SH-SY5Y (cell line): Measurements from ENCODE around the gene ASMTL.

ENCODE experiments used
- GATA2 ChIP-seq: IDR thresholded peaks from 2 replicates; pipeline ENCODE4 v1.6.1; 2011; ENCODE audit warnings: mild to moderate bottlenecking, low read depth, low read length
- GATA3 ChIP-seq: IDR thresholded peaks from 2 replicates; pipeline ENCODE4 v1.6.1; 2011; ENCODE audit warnings: low read depth, mild to moderate bottlenecking, low read length, moderate library complexity

ASMTL gene

DNA sequence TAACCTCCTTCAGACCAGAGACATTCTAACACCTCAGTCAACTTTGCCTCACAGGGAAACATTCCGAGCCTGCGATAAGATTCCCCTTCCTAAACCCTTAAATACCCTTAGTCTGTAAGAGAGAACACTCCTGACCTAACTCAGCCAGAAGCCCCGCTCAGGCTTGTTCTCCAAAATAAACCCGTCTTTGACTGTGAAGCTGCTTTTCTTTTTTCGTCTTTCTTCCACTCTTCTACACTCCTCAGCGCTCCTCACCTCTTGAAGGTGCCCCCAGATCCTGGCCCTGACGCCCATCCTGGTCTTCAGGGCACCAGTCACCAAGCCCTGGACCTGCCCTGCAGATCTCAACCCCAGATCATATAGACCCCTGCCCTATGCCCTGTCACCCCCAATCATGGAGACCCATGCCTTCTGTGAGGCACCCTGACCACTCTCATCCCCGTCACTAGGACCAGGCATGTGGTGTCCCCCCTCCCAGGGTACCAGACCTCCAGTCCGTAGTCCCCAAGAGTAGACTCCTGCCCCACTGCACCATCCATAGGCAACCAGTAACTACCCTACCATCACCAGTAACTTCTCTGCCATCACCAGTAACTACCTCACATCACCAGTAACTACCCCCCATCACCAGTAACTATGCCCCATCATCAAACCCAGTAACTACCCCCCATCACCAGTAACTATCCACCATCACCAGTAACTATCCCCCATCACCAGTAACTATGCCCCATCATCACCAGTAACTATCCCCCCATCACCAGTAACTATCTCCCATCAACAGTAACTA is 3.5 kb downstream of the ASMTL start:
- no peak for TF ChIP-seq GATA3
- TF ChIP-seq GATA2, result no peak

- TF ChIP-seq GATA3 (no peak), GATA2 (no peak)
These were observed 7.9 kb downstream of the ASMTL start for GRCh38 chrX:1444561-1445500.

- TF ChIP-seq GATA2, result no peak
These were observed 9.1 kb downstream of the ASMTL start for GRCh38 chrX:1443496-1444075.

GRCh38 chrX:1442724-1443367 is 9.9 kb downstream of the ASMTL start:
- TF ChIP-seq GATA3, result no peak
- no peak for TF ChIP-seq GATA2

DNA sequence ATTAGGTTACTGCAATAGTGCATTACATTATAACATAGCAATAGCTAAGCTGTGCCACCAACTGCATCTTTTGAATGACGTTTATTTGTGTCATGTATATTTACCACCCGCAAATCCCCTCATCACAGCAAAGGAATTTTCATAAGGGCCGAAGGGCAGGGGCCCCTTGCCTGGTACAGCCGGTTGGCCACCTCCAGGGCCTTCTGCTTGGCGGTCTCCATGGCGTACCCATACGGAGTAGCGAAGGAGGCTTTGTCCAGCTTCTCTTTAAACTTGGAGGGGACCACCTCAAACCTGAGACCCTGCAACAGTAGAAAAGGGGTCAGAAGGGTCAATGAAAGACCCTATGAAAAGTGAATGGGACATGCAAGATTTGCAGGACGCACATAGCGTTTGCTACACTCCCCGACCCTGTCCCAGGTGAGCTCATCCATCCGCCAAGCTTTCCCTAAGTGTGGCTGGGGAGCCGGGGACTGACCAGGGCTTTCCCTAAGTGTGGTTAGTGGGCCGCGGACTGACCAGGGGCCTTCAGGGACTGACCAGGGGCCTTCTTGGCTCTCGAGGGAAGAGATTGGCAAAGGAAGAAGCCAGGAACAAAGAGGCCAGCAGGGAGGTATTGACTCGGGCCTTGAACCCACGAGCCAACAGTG is 10.6 kb downstream of the ASMTL start:
- no peak for TF ChIP-seq GATA3
- no peak for TF ChIP-seq GATA2

DNA sequence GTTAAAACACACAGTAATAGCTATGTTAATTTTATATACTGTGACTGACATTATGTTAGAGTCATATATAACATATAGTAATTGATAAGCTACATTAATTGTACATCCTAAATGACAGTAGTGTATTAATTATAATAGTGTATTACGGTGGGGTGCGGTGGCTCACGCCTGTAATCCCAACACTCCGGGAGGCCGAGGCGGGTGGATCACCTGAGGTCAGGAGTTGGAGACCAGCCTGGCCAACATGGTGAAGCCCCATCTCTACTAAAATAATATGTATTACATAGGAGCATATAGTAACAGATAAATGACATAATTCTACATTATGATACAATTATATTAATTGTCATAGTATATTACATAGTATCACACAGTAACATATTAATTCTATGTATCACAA is 12.2 kb downstream of the ASMTL start:
- TF ChIP-seq GATA2, result no peak
- no peak for TF ChIP-seq GATA3

- TF ChIP-seq GATA3 (no peak), GATA2 (no peak)
These were observed 17.3 kb downstream of the ASMTL start for GRCh38 chrX:1435241-1435895.

DNA sequence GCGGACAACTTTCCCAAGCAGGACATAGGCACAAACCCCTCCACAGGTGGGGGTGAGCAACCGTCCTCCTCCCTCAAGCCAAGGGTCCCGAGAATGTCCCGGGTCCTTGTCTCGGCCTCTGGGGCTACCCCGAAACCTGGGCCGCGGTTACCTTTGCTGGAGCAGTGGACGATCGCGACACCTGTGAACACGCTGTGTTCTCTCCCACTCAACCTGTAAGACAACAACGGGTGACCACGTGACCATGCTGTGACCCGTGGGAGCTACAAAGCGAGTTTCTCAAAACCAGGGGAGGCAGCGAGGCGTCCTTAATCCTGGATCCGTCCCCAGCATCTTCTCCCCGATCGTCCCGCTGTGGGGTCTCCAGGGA is 17.9 kb downstream of the ASMTL start:
- TF ChIP-seq GATA2 (no peak), GATA3 (no peak)

GRCh38 chrX:1433646-1434357 is 18.9 kb downstream of the ASMTL start:
- TF ChIP-seq GATA2 (no peak), GATA3 (no peak)

DNA sequence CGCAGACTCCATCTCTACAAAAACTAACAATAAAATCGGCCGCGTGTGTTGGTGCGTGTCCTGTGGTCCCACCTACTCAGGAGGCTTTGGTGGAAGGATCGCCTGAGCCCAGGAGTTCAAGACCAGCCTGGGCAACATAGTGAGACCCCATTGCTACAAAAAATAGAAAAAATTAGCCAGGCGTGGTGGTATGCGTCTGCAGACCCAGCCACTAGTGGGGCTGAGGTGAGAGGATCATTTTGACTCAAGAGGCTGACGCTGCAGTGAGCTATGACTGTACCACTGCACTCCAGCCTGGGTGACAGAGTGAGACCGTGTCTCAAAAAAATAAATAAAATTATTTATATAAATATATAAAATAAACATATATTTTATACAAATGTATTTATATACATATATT is 22.3 kb downstream of the ASMTL start:
- TF ChIP-seq GATA2 (no peak), GATA3 (no peak)

GRCh38 chrX:1427756-1428155 is 25.0 kb downstream of the ASMTL start:
- TF ChIP-seq GATA3, result no peak
- TF ChIP-seq GATA2, result no peak

DNA sequence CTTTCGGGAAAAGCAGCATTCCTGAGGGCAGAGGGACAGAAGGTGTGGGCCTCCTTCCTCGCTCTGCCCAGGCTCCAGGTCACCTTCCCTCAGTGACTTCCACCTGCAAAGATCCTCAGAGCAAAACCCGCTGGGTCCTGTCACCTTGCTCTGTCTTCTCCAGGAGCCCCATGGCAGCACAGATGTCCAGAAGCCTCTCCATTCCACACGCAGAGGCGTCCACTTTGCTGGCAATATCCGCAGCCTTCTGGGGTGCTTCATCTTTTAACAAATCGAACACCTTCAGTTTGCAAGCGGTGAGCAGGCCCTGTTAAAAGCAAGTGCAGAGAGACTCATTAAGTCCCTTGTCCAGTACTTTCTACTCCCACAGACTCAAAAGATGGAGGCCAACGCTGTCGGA is 27.3 kb downstream of the ASMTL start:
- TF ChIP-seq GATA2 (no peak), GATA3 (no peak)
